DOHH2 (cell line): Measurements from ENCODE around the gene OR1J4.

ENCODE experiments used
- H3F3A ChIP-seq: fragments of 200-600 bp; sonication (generic), shearing (Covaris generic); 2 replicates; pipeline ENCODE4 v1.6.0; 2016; ENCODE audit warnings: antibody characterized with exemption, mild to moderate bottlenecking; ENCODE audit not compliant: control insufficient read depth, insufficient read depth
- H3K27ac ChIP-seq: fragments of 200-600 bp; sonication (generic); 2 replicates; pipeline ENCODE4 v1.5.1; 2014; ENCODE audit warnings: low read depth, mild to moderate bottlenecking, low read length, moderate library complexity
- H3K27me3 ChIP-seq: fragments of 200-600 bp; sonication (generic); 2 replicates; pipeline ENCODE4 v1.6.1; 2014; ENCODE audit warnings: mild to moderate bottlenecking, low read length, mixed read lengths; ENCODE audit not compliant: control insufficient read depth
- H3K36me3 ChIP-seq: fragments of 200-600 bp; sonication (generic); 2 replicates; pipeline ENCODE4 v1.6.1; 2014; ENCODE audit warnings: mild to moderate bottlenecking, low read length, moderate library complexity, mixed read lengths; ENCODE audit not compliant: control insufficient read depth
- H3K4me1 ChIP-seq: fragments of 200-600 bp; sonication (generic); 2 replicates; pipeline ENCODE4 v1.6.1; 2014; ENCODE audit warnings: mild to moderate bottlenecking, low read length, mixed read lengths; ENCODE audit not compliant: control insufficient read depth
- H3K4me2 ChIP-seq: fragments of 200-600 bp; sonication (generic); 2 replicates; pipeline ENCODE4 v1.6.0; 2014; ENCODE audit warnings: mild to moderate bottlenecking, low read length, moderate library complexity
- H3K4me3 ChIP-seq: fragments of 200-600 bp; sonication (generic); 2 replicates; pipeline ENCODE4 v1.5.1; 2014; ENCODE audit warnings: mild to moderate bottlenecking, low read length, mixed read lengths
- H3K79me2 ChIP-seq: fragments of 200-600 bp; sonication (generic); 2 replicates; pipeline ENCODE4 v1.6.1; 2014; ENCODE audit warnings: mild to moderate bottlenecking, low read length, mixed read lengths; ENCODE audit not compliant: control insufficient read depth
- H3K9me2 ChIP-seq: fragments of 200-600 bp; sonication (generic); replicated peaks from 2 replicates; pipeline ENCODE4 v1.6.1; 2014; ENCODE audit warnings: mild to moderate bottlenecking, low read length, mixed read lengths; ENCODE audit not compliant: control insufficient read depth
- H3K9me3 ChIP-seq: fragments of 200-600 bp; sonication (generic); 2 replicates; pipeline ENCODE4 v1.6.1; 2014; ENCODE audit warnings: antibody characterized with exemption, low read length, mixed read lengths; ENCODE audit not compliant: control insufficient read depth, insufficient read depth
- H4K20me1 ChIP-seq: fragments of 200-600 bp; sonication (generic); 2 replicates; pipeline ENCODE4 v1.6.0; 2014; ENCODE audit warnings: low read depth, mild to moderate bottlenecking, antibody characterized with exemption, low read length, moderate library complexity; ENCODE audit not compliant: control insufficient read depth, insufficient read depth
- CTCF ChIP-seq: fragments of 200-600 bp; sonication (generic); IDR thresholded peaks from one replicate; pipeline ENCODE4 v1.5.1; 2014; ENCODE audit warnings: antibody characterized with exemption, mild to moderate bottlenecking, low read depth, low read length; ENCODE audit not compliant: poor library complexity, severe bottlenecking
- EZH2phosphoT487 ChIP-seq: fragments of 200-600 bp; sonication (generic); IDR thresholded peaks from 2 replicates; pipeline ENCODE4 v1.6.1; 2017; ENCODE audit warnings: borderline replicate concordance, mild to moderate bottlenecking, antibody characterized with exemption, low read length, moderate library complexity, mixed read lengths

The OR1J4 gene

DNA sequence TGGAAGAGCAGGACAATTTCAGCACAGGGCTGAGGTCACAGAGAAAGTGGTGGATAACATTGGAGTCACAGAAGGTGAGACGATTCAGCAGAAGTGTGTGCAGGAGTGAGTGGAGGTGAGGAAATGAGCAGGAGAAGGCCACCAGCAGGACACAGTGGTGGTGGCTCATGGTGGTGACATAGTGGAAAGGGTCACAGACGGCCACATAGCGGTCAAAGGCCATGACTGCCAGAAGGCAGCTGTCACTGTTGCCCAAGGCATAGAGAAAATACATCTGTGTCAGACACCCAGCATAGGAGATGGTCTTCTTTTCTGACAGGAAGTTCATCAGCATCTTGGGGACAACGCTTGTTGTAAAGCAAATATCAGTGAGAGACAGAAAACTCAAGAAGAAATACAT is 49.0 kb downstream of the OR1J4 start:
- Histone ChIP-seq H4K20me1 (no peaks in the 10 kb centered on the region), H3K27me3 (no peaks in the 10 kb centered on the region), H3K4me2 (no peak overlapping the region), H3K4me3 (no peak overlapping the region), H3K9me2 (no peaks in the 10 kb centered on the region), H3K27ac (no peak overlapping the region), H3F3A (no peaks in the 10 kb centered on the region), H3K4me1 (no peaks in the 10 kb centered on the region), H3K36me3 (no peaks in the 10 kb centered on the region), H3K9me3 (peaks cover 4% of the 10 kb centered on the region; the same call in 1 of the 2 replicates), H3K79me2 (no peaks in the 10 kb centered on the region)
- no peak for TF ChIP-seq EZH2phosphoT487
- no peak for TF ChIP-seq CTCF
